NK-92 (cell line): Measurements from ENCODE around the gene ZNF675.
A peak's percentile ranks its signal among the peaks of the same experiment; 100 is the strongest.
"Not testable (repeated sequence)": the region's sequence is repeated elsewhere in the genome, so short reads cannot be mapped to it uniquely, and the experiment has no call there.

Experiments used
- DNase-seq: peaks from one replicate; lab custom pipeline; 2025; ENCODE audit not compliant: unreplicated experiment; lab: John Stamatoyannopoulos, UW

ZNF675 gene

DNA sequence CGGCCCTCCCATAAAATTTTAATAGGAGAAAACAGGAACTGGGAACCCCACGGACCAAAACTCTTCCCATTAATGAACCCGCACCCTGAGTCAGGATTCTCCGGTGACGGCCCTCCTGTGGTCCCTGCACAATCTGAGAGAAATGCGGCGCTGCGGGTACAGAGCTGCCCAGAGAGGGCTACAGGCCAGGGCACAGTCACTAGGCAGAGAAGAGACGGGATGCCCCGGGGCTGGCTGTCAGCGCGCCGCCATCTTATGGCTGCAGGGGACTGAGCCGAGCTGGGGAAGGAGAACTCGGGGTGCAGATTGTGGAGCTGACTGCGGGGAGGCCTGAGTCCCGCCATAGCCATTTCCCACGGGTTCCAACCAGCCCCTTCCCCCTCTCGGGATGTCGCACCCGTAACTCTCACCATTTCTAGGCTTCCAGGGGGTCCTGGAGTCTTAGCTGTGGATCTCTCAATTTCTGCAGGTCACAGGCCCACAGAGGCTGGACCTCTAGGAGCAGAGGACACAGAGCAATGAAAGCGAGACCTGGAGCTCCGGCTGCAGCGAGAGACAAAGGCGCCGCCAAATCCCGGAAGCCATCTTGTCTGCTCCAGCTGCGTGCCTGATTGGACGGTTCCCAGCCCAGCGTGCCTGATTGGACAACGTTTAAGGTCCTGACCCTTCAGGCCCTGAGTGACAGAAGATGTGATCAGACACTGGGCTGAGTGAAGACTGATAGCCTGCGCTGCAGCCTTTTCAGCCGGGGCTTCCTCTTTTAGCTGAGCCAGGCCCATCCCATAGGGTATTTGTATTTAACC lies at the start of gene ZNF675:
Gene ZNF675, minus strand, starts transcription at position 592 of the 803 bp plus-strand sequence. Its CDS starts 179 bp downstream, at position 413.
- peak; percentile 24 for DNase-seq

- DNase-seq, result not testable (repeated sequence)
Observed at GRCh38 chr19:23730729-23731465, 43.9 kb upstream of the ZNF675 start.

- not testable (repeated sequence) for DNase-seq
Observed at GRCh38 chr19:23724161-23724560, 37.1 kb upstream of the ZNF675 start.

- DNase-seq, result no peak
Observed at GRCh38 chr19:23718802-23719201, 31.8 kb upstream of the ZNF675 start.

- DNase-seq, result no peak
Observed at GRCh38 chr19:23716792-23717191, 29.8 kb upstream of the ZNF675 start.

DNA sequence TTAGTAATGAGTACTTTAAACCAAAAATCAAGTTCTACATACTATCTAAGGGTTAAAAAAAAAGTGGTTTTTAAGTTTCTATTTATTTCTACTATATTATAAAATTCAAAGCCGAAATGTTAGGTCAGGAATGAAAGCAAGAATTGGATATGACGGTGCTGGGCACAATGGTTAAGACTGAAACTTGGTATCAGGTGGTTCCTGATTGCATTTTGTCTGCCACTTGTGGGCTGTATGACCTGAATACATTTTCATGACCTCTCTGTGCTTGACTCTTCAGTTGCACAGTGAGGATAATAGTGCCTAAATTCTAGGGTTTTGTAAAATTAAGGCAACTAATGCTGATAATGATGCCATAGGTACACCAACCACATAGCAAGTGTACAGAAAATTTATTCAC lies 22.3 kb upstream of the ZNF675 start:
- DNase-seq, result no peak

GRCh38 chr19:23706657-23707056 lies 19.6 kb upstream of the ZNF675 start:
- no peak for DNase-seq

DNA sequence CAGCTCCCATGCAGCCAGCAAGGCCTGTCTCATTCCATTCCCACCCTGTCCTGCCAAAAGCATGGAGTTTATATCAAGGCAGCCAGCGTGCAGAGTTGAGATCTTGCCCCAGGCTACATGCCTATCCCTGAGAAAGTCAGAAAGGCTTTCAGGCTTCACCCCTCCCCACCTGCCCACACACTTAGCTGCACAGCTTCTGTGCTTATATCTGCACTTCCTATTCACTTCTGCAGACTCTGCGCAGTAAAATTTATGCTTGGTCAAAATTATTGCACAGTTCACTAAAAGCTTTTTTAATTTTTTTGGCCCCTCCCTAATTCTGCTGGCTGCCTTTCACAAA lies 12.5 kb upstream of the ZNF675 start:
- DNase-seq, result no peak

GRCh38 chr19:23698711-23699520 lies 11.9 kb upstream of the ZNF675 start:
- no peak for DNase-seq

DNA sequence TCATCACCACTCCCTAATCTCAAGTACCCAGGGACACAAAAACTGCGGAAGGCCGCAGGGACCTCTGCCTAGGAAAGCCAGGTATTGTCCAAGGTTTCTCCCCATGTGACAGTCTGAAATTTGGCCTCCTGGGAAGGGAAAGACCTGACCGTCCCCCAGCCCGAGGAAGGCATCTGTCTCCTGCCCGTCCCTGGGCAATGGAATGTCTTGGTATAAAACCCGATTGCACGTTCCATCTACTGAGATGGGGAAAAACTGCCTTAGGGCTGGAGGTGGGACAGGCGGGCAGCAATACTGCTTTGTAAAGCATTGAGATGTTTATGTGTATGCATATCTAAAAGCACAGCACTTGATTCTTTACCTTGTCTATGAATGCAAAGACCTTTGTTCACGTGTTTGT lies 5.9 kb upstream of the ZNF675 start:
- not testable (repeated sequence) for DNase-seq

- no peak for DNase-seq
Observed at GRCh38 chr19:23673132-23673531, 13.9 kb downstream of the ZNF675 start.

DNA sequence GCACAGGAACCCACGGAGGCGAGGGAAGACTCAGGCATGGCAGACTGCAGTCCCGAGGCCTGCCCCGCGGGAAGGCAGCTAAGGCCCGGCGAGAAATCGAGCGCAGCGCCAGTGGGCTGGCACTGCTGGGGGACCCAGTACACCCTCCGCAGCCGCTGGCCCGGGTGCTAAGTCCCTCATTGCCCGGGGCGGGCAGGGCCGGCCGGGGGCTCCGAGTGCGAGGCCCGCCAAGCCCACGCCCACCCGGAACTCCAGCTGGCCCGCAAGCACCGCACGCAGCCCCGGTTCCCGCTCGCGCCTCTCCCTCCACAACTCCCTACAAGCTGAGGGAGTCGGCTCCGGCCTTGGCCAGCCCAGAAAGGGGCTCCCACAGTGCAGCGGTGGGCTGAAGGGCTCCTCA lies 18.4 kb downstream of the ZNF675 start:
- not testable (repeated sequence) for DNase-seq

GRCh38 chr19:23665651-23666410 lies 21.2 kb downstream of the ZNF675 start:
- DNase-seq, result no peak

GRCh38 chr19:23649817-23650216 lies 37.2 kb downstream of the ZNF675 start:
- not testable (repeated sequence) for DNase-seq
